ENCODE data around the gene PLCH2.

Gene PLCH2

DNA sequence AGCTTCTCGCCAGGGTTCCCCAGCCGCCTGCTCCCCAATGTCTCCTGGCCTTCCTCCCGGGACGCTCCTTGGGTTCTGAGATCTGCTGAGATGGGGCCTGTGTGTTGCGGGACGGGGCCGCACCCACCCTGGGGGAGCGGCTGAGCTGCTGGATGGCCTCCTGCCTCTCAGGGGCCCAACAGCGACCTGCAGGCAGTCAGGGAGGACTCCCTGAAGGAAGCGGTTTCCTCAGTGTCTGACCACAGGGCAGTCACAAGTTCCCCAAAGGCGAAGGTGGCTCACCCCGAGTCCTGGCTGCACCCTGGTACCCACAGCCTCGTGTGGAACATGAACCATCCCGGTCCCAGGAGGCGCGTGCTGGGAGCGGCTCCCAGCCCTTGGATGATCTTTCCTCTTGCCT, 18.6 kb upstream of the PLCH2 start:
- TF ChIP-seq, protein P1, sequence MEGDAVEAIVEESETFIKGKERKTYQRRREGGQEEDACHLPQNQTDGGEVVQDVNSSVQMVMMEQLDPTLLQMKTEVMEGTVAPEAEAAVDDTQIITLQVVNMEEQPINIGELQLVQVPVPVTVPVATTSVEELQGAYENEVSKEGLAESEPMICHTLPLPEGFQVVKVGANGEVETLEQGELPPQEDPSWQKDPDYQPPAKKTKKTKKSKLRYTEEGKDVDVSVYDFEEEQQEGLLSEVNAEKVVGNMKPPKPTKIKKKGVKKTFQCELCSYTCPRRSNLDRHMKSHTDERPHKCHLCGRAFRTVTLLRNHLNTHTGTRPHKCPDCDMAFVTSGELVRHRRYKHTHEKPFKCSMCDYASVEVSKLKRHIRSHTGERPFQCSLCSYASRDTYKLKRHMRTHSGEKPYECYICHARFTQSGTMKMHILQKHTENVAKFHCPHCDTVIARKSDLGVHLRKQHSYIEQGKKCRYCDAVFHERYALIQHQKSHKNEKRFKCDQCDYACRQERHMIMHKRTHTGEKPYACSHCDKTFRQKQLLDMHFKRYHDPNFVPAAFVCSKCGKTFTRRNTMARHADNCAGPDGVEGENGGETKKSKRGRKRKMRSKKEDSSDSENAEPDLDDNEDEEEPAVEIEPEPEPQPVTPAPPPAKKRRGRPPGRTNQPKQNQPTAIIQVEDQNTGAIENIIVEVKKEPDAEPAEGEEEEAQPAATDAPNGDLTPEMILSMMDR (IDR thresholded peaks at IDR 0.05) = no peak

DNA sequence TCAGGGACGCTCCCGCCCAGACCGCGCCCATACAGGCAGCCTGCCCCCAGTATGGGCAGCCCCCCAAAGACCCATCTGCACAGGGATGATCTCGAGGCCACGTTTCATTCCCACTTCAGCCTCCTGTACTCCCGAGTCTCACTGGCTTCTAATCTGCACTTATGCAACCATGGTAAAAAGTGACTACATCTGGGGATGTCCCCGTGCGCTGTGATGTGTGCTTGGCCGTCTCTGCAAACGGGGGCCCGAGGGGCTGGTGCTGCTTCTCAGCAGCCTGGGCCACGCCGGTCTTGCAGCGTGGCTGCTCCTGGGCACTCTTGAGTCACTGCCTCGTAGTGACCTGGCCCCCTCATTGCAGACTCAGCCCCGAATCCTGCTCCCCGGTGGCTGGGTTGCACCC, 17.4 kb upstream of the PLCH2 start:
- TF ChIP-seq, protein P1 (IDR thresholded peaks at IDR 0.05) = no peak

DNA sequence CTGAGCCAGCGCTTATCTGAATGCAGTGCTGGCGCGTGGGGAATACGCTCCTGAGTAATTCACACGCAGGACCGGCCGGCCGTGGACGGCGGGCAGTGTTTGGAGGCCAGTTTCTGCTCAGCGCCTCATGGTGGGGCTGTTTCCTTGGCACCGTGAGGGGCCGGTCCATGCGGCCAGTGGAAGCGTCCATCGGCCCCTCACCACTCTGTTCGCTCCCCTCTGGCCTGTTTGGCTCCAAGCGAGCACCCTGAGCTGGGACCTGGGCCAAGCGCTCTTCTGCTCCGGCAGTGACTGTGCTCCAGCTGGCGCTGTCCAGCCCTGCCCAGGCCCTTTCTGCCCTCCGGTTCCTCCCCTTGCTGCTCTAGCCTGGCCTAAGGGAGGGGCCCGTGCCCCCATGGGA, 16.3 kb upstream of the PLCH2 start:
- TF ChIP-seq, protein P1 (IDR thresholded peaks at IDR 0.05) = peak; percentile 19; the same call in 1 of the 2 replicates

GRCh38 chr1:2460203-2460602, 15.9 kb upstream of the PLCH2 start:
- TF ChIP-seq, protein P1 (IDR thresholded peaks at IDR 0.05) = no peak

GRCh38 chr1:2460996-2461751, 14.9 kb upstream of the PLCH2 start:
- TF ChIP-seq, protein P1 (IDR thresholded peaks at IDR 0.05) = no peak

DNA sequence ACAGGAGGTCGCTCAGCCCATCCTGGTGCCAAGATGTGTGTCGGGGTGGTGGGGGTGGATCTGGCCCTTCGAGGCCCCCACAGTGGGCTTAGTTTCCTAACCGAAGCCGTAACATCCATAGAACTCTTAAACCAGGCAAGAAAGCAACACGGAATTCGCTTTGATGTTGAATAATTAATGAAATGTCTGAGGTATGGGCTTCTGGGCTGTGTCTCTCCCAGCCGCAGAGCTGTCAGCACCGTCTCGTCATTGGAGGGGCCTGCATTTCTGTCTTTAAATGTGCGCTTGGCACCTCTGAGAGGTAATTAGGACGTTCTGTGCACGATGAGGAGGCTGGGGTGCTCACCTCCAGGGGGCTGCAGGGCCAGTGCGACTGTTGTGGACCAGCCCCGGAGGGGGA, 13.3 kb upstream of the PLCH2 start:
- TF ChIP-seq, protein P1 (IDR thresholded peaks at IDR 0.05) = no peak

DNA sequence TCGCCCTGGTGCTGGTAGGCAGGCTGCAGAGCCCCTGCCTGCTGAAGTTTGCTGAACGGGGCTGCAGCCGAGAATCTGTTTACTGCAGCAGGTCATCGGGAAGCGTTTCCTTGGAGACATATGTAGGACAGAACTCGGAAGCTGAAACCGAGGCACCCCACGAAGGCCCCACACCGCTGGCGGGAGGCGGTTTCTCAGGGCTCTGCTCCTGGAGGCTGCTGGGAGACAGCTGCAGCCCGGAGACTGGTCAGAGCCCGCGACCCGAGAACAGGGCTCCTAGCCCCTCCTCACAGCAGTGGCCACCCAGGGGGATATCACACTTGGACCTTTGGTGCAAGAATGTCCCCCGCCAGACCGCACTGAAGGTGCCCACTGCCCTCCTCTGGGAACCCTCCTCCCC, 12.7 kb upstream of the PLCH2 start:
- TF ChIP-seq, protein P1 (IDR thresholded peaks at IDR 0.05) = no peak
